NB4 (cell line): ENCODE results near the gene GBX2.

Experiments
- CTCF ChIP-seq: IDR thresholded peaks from one replicate; pipeline ENCODE4 v1.5.1; 2012; ENCODE audit warnings: low read depth, low read length
- MAX ChIP-seq: IDR thresholded peaks from 2 replicates; pipeline ENCODE4 v1.6.1; 2011; ENCODE audit warnings: low read depth, low read length
- MYC ChIP-seq: IDR thresholded peaks from 2 replicates; pipeline ENCODE4 v1.6.1; 2011; ENCODE audit warnings: low read depth, low read length
- POLR2A ChIP-seq: IDR thresholded peaks from 2 replicates; pipeline ENCODE4 v1.6.1; 2011; ENCODE audit warnings: mild to moderate bottlenecking; ENCODE audit not compliant: insufficient read length; ENCODE audit errors: extremely low read depth

GRCh38 chr2:236196366-236196765 is 28.2 kb upstream of the GBX2 start:
- TF ChIP-seq CTCF (no peak), MYC (no peak), POLR2A (no peak), MAX (no peak)
